Measurements from ENCODE around the gene PI4KA. TPM values are rescaled to one million over a fixed set of nuclear protein-coding genes. Genes with fewer than 3 reads are reported as not detected.
"Not testable (repeated sequence)": the region's sequence is repeated elsewhere in the genome, so short reads cannot be mapped to it uniquely, and the experiment has no call there.

Gene PI4KA
- total RNA-seq, 1 donor from 2014 or later = 80.4 TPM

DNA sequence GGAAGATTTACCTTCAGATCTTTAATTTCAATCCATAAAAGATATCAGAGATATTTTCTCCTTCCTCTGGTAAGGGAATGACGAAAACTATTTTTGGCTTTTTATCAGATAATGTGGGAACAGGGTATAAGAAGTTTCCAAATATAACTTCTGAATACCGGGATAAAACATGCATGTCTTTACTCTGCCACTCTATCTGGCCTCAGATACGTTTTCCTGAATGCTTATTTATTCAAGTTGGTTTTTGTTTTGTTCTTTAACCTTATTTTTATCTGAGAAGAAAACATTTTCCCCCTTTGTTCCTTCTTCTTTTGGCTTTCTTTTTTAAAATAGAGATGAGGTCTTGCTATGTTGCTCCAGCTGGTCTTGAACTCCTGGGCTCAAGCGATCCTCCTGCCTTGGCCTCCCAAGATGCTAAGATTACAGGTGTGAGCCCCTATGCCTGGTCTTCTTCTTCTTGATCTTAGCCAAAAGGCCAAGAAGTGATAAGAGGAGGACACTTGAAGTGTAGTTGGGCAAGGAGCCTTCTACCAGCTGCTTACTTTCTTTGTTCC lies 83.2 kb downstream of the PI4KA start:
- Mint-ChIP-seq H3K27me3 (ENCODE audit: insufficient read depth) (no peaks in the 10 kb centered on the region), H3K27ac (no peak overlapping the region)

GRCh38 chr22:20774882-20775281 lies 83.7 kb downstream of the PI4KA start:
- Mint-ChIP-seq H3K4me3 (no peak overlapping the region), H3K27ac (no peak overlapping the region), H3K4me1 (ENCODE audit: low read depth) (no peaks in the 10 kb centered on the region), H3K9me3 (no peaks in the 10 kb centered on the region), H3K36me3 (ENCODE audit: low read depth) (peaks cover 9% of the 10 kb centered on the region), H3K27me3 (ENCODE audit: insufficient read depth) (no peaks in the 10 kb centered on the region)
- DNase-seq (ENCODE audit: low spot score) = no peak
- intact Hi-C loops (cut with micrococcal nuclease) = no loop called here

More for the DNA sequence above, 83.2 kb downstream of the PI4KA start:
- no peak for DNase-seq (ENCODE audit: low spot score)
- Mint-ChIP-seq H3K4me3 (no peak overlapping the region), H3K36me3 (ENCODE audit: low read depth) (peaks cover 13% of the 10 kb centered on the region), H3K4me1 (ENCODE audit: low read depth) (no peaks in the 10 kb centered on the region), H3K9me3 (no peaks in the 10 kb centered on the region)
- intact Hi-C loops (cut with micrococcal nuclease) = no loop called here

- Mint-ChIP-seq H3K4me1 (ENCODE audit: low read depth) (no peaks in the 10 kb centered on the region), H3K27me3 (ENCODE audit: insufficient read depth) (no peaks in the 10 kb centered on the region), H3K27ac (no peak within 1 kb of the TSS)
Observed at GRCh38 chr22:20773793-20774212, 84.8 kb downstream of the PI4KA start, which contains the start of gene SERPIND1. Gene SERPIND1, plus strand, starts transcription at chr22:20774113. Its CDS starts 5,200 bp downstream, at chr22:20779313.

GRCh38 chr22:20771918-20772625 lies 86.5 kb downstream of the PI4KA start:
- intact Hi-C loops (cut with micrococcal nuclease) = no loop called here
- no peak for DNase-seq (ENCODE audit: low spot score)
- no peaks in the 10 kb centered on the region for H3K4me1 Mint-ChIP-seq (ENCODE audit: low read depth)
- H3K36me3 Mint-ChIP-seq (ENCODE audit: low read depth) = peaks cover 1% of the 10 kb centered on the region
- H3K27ac Mint-ChIP-seq = no peak overlapping the region
- H3K9me3 Mint-ChIP-seq = no peaks in the 10 kb centered on the region
- no peak overlapping the region for H3K4me3 Mint-ChIP-seq
- no peaks in the 10 kb centered on the region for H3K27me3 Mint-ChIP-seq (ENCODE audit: insufficient read depth)

More at GRCh38 chr22:20773793-20774212, 84.8 kb downstream of the PI4KA start, which contains the start of gene SERPIND1:
- peaks cover 4% of the 10 kb centered on the region for H3K36me3 Mint-ChIP-seq (ENCODE audit: low read depth)
- DNase-seq (ENCODE audit: low spot score) = no peak
- intact Hi-C loops (cut with micrococcal nuclease) = no loop called here
- H3K4me3 Mint-ChIP-seq = no peak within 1 kb of the TSS
- H3K9me3 Mint-ChIP-seq = no peaks in the 10 kb centered on the region

DNA sequence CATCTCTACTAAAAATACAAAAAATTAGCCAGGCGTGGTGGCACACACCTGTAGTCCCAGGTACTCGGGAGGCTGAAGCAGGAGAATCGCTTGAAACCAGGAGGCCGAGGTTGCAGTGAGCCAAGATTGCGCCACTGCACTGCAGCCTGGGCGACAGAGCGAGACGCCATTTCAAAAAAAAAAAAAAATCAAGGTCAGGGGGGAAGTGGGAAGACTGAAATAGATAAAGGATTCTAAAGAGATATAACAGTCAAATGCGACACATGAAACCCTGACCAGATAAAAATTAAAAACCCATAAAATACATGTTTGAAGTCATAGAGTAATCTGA lies 89.2 kb downstream of the PI4KA start:
- H3K4me3 Mint-ChIP-seq; intact Hi-C loops (cut with micrococcal nuclease); H3K9me3 Mint-ChIP-seq; DNase-seq (ENCODE audit: low spot score); H3K27ac Mint-ChIP-seq; H3K27me3 Mint-ChIP-seq (ENCODE audit: insufficient read depth); H3K36me3 Mint-ChIP-seq (ENCODE audit: low read depth); H3K4me1 Mint-ChIP-seq (ENCODE audit: low read depth): not testable (repeated sequence)

GRCh38 chr22:20766530-20766929 lies 92.1 kb downstream of the PI4KA start:
- intact Hi-C loops (cut with micrococcal nuclease) = no loop called here
- no peak for DNase-seq (ENCODE audit: low spot score)
- Mint-ChIP-seq H3K27me3 (ENCODE audit: insufficient read depth) (no peaks in the 10 kb centered on the region), H3K4me1 (ENCODE audit: low read depth) (no peaks in the 10 kb centered on the region), H3K36me3 (ENCODE audit: low read depth) (peaks cover 17% of the 10 kb centered on the region), H3K9me3 (no peaks in the 10 kb centered on the region), H3K27ac (no peak overlapping the region), H3K4me3 (no peak overlapping the region)

GRCh38 chr22:20765938-20766337 lies 92.7 kb downstream of the PI4KA start:
- Mint-ChIP-seq H3K36me3 (ENCODE audit: low read depth) (peaks cover 18% of the 10 kb centered on the region), H3K27me3 (ENCODE audit: insufficient read depth) (no peaks in the 10 kb centered on the region), H3K9me3 (no peaks in the 10 kb centered on the region), H3K4me3 (no peak overlapping the region), H3K27ac (no peak overlapping the region), H3K4me1 (ENCODE audit: low read depth) (no peaks in the 10 kb centered on the region)
- DNase-seq (ENCODE audit: low spot score) = no peak
- intact Hi-C loops (cut with micrococcal nuclease) = no loop called here

DNA sequence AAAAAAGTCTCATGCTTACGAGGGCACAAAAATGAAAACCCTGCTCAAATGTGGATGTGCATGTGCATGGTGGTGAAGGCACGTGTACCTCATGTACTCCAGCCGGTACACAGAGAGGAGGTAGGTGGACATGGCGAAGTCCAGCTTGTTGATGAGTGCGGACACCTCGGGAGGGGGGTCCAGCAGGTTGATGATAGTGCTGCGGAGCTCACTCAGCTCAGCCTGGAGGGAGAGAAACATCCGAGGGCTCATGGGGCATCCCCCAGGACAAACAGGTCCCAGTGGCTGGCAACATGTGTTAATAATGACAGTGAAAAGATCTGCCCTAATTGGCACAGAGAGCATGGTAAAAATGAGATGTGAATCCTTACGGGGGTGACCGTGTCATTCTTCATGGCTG lies 93.9 kb downstream of the PI4KA start:
- no peaks in the 10 kb centered on the region for H3K9me3 Mint-ChIP-seq
- intact Hi-C loops (cut with micrococcal nuclease) = no loop called here
- no peaks in the 10 kb centered on the region for H3K27me3 Mint-ChIP-seq (ENCODE audit: insufficient read depth)
- no peak overlapping the region for H3K4me3 Mint-ChIP-seq
- DNase-seq (ENCODE audit: low spot score) = no peak
- peaks cover 22% of the 10 kb centered on the region for H3K36me3 Mint-ChIP-seq (ENCODE audit: low read depth)
- no peaks in the 10 kb centered on the region for H3K4me1 Mint-ChIP-seq (ENCODE audit: low read depth)
- no peak overlapping the region for H3K27ac Mint-ChIP-seq

DNA sequence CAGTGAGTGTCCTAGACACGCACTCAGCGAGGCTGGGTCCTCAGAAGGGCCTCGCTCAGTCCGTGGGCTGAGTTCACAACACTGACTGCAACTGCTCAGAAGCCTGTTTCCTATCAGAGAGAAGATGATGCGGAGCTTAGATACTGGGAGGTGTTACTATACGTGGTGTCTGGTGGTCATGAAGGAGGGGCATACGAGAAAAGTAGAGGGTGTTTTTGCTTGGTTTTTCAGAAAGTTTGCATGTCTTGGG lies 94.2 kb downstream of the PI4KA start:
- Mint-ChIP-seq H3K27me3 (ENCODE audit: insufficient read depth) (no peaks in the 10 kb centered on the region), H3K27ac (no peak overlapping the region), H3K4me3 (no peak overlapping the region), H3K9me3 (no peaks in the 10 kb centered on the region), H3K36me3 (ENCODE audit: low read depth) (peaks cover 22% of the 10 kb centered on the region), H3K4me1 (ENCODE audit: low read depth) (no peaks in the 10 kb centered on the region)
- DNase-seq (ENCODE audit: low spot score) = no peak
- intact Hi-C loops (cut with micrococcal nuclease) = no loop called here

GRCh38 chr22:20763630-20764470 lies 94.8 kb downstream of the PI4KA start:
- H3K27ac Mint-ChIP-seq = no peak overlapping the region
- DNase-seq (ENCODE audit: low spot score) = no peak
- peaks cover 22% of the 10 kb centered on the region for H3K36me3 Mint-ChIP-seq (ENCODE audit: low read depth)
- no peaks in the 10 kb centered on the region for H3K9me3 Mint-ChIP-seq
- H3K4me3 Mint-ChIP-seq = no peak overlapping the region
- no peaks in the 10 kb centered on the region for H3K4me1 Mint-ChIP-seq (ENCODE audit: low read depth)
- no peaks in the 10 kb centered on the region for H3K27me3 Mint-ChIP-seq (ENCODE audit: insufficient read depth)
- intact Hi-C loops (cut with micrococcal nuclease) = no loop called here

DNA sequence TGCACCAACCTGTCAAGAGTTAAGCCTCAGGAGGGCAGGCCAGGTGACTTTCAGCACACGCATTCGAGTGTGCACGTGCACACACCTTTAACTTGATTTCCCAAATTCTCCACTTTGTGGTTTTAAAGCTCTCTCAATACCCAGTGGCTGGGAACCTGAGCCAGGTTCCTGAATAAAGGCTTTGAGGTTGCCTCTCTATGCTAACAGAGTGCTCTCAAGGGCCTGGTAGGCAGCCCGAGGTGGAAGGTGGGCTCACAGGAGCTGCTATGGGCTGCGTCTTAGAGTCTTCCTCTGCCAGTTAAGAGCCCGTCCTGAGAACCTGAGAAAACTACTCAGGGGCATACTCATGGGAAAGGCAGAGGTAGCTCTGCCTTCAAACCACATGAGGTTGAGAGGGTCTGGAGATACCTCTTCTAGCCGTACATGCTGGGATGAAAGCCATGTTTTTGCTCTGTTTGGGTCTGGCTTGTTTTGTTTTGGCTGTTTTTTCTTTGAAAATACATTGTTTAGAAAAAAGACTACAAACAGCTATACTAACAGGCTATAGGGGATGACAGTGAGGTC lies 96.3 kb downstream of the PI4KA start:
- Mint-ChIP-seq H3K36me3 (ENCODE audit: low read depth) (peaks cover 26% of the 10 kb centered on the region), H3K27ac (no peak overlapping the region), H3K4me1 (ENCODE audit: low read depth) (no peaks in the 10 kb centered on the region), H3K4me3 (no peak overlapping the region), H3K27me3 (ENCODE audit: insufficient read depth) (no peaks in the 10 kb centered on the region), H3K9me3 (no peaks in the 10 kb centered on the region)
- DNase-seq (ENCODE audit: low spot score) = no peak
- intact Hi-C loops (cut with micrococcal nuclease) = no loop called here

DNA sequence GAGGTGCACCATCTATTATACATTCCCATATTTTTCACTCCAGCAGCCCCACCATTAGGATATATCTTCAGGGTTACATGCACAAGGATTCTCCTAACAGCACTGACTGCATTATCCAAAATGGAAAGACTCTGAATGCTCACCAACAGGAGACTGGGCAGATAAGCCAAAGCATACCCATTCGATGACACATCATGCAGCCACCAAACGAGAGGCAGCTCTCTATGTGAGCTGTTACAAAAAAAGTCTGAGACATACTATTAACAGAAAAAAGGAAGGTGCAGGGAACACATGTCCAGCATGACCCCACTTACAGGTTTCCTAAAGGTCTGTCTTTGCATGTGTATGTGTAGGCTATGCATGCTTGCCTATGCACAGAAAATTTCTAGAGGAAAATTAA lies 97.1 kb downstream of the PI4KA start:
- no peaks in the 10 kb centered on the region for H3K4me1 Mint-ChIP-seq (ENCODE audit: low read depth)

GRCh38 chr22:20760084-20760483 lies 98.5 kb downstream of the PI4KA start:
- no peaks in the 10 kb centered on the region for H3K9me3 Mint-ChIP-seq
- intact Hi-C loops (cut with micrococcal nuclease) = no loop called here
- no peaks in the 10 kb centered on the region for H3K27me3 Mint-ChIP-seq (ENCODE audit: insufficient read depth)
- DNase-seq (ENCODE audit: low spot score) = no peak
- no peaks in the 10 kb centered on the region for H3K4me1 Mint-ChIP-seq (ENCODE audit: low read depth)
- H3K36me3 Mint-ChIP-seq (ENCODE audit: low read depth) = peaks cover 28% of the 10 kb centered on the region
- H3K4me3 Mint-ChIP-seq = no peak overlapping the region
- no peak overlapping the region for H3K27ac Mint-ChIP-seq

More for the DNA sequence above, 97.1 kb downstream of the PI4KA start:
- intact Hi-C loops (cut with micrococcal nuclease) = no loop called here
- no peaks in the 10 kb centered on the region for H3K9me3 Mint-ChIP-seq
- H3K36me3 Mint-ChIP-seq (ENCODE audit: low read depth) = peaks cover 28% of the 10 kb centered on the region
- no peak overlapping the region for H3K27ac Mint-ChIP-seq
- no peaks in the 10 kb centered on the region for H3K27me3 Mint-ChIP-seq (ENCODE audit: insufficient read depth)
- DNase-seq (ENCODE audit: low spot score) = no peak
- H3K4me3 Mint-ChIP-seq = no peak overlapping the region

Measured in activated T-helper 1 cell treated with anti-CD3 and anti-CD28 coated beads, Interleukin-12 subunit alpha, Interleukin-12 subunit beta, Interleukin-2, Interleukin-4 antibody, amounts not matched to agents 30 ng/mL and 10 ng/mL and 1 ng/mL, durations not matched to agents 14 hours and 24 hours and 36 hours (primary cell).